Stimulated activated CD8-positive, alpha-beta memory T cell treated with anti-CD3 and anti-CD28 coated beads, Interleukin-15, amount 100 ng/mL, for 4 hours (primary cell): ENCODE results near the gene C9orf40.

ENCODE experiments used
- DNase-seq, 2 donors: peaks; one replicate each; pipeline ENCODE4 v3.0.0-alpha.2; 2020; ENCODE audit warnings: low read depth in 2 of 2

The C9orf40 gene, protein sequence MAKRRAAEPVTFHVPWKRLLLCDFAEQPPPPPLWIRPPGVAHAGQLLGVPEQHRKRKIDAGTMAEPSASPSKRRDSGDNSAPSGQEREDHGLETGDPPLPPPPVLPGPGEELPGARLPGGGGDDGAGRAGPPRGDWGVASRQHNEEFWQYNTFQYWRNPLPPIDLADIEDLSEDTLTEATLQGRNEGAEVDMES

GRCh38 chr9:74952201-74953151 lies at the start of gene C9orf40:
Gene C9orf40 (minus strand): TSS chr9:74952912. CDS start chr9:74952611, 301 bp downstream.
- peak; percentile 78 to 83 for DNase-seq

- no peak for DNase-seq
These were observed 49.2 kb upstream of the C9orf40 start for GRCh38 chr9:75001719-75002421.

DNA sequence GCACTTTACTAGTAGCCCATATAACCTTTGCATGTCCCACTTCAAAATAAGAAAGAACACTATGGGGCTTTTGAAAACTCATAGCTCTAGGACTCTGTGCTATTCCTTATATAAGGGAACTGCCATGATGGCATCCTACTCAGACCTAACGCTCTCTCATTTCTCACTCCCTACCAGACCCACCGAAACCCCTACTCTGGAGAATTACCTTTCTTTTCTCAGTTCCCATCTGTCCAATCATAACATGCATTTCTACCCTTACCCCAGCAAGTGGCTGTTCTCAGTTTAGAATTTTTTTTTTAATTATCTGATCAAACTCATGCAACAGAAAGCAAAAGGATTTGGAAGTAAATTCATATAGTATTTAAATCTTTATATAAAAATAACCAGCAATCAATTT lies 48.1 kb upstream of the C9orf40 start:
- no peak for DNase-seq

DNA sequence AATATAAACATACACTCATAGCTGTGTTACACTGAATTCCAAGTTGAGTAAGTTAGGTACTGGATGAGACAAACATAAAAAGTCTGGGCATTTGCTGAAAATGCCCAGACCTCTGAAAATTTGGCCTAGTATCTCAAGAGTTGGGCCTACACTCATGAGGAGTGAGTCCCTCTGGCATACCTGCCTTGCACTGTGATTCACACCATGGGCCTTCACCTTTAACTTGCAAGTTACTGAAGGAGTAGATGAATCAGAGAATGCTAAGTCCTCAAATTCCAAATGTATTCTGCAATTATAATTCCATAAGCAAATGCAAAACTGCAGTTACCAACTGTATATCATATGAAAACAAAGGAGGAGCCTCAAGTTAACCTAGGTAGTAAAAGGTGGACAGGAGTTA lies 32.3 kb upstream of the C9orf40 start:
- no peak for DNase-seq

GRCh38 chr9:74983709-74984108 lies 31.0 kb upstream of the C9orf40 start:
- DNase-seq, result no peak

DNA sequence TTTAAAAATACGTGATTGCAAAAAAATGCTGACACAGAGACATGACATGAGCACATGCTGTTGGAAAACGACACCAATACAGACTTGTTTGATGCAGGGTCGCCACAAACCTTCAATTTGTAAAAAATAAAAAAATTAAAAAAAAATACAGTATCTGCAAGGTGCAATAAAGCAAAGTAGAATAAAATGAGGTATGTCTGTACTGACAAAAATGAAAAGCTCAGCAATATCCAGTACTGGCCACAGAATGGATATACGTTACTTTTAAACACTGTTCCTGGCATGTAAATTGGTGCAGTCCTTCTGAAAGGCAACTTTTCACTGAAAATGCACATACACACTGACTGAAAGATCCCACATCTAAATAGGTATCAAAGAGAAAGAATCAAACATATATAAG lies 27.1 kb upstream of the C9orf40 start:
- no peak for DNase-seq

DNA sequence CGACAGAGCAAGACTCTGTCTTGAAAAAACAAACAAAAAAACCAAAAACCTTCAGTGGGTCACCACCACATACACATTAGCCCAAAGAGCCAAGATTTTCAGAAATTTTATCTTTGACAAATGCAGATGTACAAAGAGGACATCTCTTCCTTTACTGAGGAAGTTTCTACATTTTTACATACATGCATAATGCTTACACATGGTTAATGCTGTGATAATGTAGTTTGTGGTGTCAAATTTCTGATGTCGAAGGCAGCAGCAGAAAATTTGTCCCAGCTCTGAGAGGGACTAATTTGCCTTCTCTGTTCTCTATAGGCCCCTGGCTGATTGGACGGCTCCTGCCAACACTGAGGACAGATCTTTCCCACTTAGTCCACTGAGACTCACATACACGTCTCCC lies 24.6 kb upstream of the C9orf40 start:
- DNase-seq, result no peak

DNA sequence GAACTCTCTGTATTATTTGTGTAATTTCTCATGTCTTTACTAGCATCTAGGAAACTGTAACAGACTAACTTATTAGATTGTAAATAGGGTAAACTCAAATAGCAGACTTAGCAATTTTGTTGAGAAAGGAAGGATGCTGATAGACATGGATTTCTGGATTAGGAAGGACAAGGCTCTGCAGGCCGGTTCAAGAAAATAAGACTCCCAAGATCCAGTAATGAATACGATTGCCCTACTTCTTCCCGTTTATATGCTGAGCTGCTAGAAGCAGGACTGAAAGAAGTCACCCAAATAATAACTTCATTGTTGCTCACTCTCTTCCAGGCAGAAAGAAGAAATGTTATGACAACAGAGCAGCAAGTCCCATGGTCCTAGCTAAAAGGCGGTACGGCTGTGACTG lies 22.8 kb upstream of the C9orf40 start:
- no peak for DNase-seq

DNA sequence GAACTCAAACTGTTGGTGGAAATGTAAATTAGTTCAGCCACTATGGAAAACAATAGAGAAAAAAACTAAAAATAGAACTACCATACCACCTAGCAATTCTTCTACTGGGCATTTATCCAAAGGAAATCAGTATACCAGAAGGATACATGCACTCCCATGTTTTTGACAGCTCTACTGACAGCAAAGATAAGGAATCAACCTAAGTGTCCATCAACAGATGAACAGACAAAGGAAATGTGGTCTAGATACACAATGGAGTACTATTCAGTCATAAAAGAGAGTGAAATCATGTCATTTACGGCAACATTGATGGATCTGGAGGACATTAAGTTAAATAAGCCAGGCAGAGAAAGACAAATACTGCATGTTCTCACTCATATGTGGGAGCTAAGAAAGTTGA lies 21.8 kb upstream of the C9orf40 start:
- DNase-seq, result no peak

DNA sequence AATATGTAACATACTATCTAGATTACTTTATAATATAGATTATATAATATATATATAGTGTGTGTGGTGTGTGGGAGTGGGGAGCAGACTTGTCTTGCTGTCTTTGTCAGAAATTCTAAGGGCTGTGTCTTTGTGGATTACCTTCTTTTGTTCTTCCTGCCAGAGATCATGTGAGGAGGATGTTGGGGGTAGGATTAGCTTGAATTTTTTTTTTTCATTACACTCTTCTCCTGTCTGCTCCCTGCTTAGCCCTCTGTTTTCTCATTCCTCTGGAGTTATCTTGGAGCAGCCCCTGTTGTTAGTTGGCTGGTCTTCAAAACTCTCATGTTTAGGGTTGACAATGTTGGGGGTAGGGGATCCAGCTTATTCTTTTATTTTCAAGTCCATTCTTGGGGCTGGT lies 21.0 kb upstream of the C9orf40 start:
- no peak for DNase-seq

GRCh38 chr9:74963056-74963455 lies 10.3 kb upstream of the C9orf40 start:
- DNase-seq, result no peak

- DNase-seq, result no peak
These were observed 8.8 kb upstream of the C9orf40 start for GRCh38 chr9:74961496-74961895.

GRCh38 chr9:74960561-74960960 lies 7.8 kb upstream of the C9orf40 start:
- no peak for DNase-seq

DNA sequence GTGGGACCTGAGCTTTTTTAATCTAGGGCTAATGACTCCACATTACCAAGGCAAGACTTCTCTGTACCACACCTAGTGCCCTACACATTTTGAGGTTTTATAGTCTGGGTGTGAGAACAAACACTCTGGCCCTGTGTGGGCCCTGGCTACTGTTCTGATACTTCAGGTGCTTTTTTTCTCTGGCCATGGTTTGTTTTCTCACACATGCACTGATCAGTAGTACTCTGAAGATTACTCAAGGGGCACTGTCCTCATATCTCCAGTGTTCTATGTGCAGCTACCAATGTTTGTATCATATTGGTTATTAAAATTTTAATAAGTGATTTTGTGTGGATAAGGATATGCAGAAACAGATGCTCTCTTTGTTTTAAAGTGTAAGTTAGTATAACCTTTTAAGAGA lies 5.9 kb upstream of the C9orf40 start:
- DNase-seq, result no peak

DNA sequence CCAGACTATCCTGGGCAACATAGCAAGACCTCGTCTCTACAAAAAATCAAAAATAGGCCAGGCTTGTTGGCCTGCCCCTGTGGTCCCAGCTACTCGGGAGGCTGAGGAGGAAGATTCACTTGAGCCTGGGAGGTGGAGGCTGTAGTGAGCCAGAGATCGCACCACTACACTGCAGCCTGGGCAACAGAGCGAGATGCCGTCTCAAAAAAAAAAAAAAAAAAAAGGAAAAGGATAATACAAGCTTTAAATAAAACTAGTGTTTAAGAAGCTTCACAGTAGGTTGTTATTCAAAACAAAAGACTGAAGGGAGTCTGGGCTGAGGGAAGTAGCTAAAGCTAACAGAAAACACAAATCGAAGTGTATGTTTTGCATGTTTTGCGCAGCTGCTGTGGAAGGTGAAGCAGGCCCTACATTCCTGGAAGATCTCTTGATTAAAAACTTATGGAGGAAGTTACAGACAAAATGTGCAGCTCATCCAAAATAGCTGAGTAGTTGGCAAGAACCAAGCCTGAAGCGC lies 581 bp upstream of the C9orf40 start:
- no peak for DNase-seq

DNA sequence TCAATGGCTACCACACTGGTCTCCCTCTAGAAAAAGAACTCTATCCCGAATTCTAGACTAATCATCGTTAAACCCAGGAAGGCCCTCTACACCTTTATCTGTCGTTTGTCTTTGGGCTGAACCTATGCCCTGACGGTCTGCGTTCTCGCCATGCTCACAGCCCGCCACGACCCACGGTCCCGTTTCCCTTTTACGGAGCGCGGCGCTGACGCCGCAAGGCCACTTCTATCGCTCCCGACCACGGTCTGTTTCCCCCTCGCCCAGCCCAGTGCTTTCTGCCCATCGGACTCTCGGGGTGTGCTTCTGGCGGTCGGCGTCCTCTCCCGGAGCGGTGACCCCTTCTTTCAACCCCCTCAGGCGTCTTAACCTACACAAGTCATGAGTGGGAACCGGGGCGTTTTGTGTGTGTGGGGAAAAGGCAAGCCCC lies 974 bp downstream of the C9orf40 start:
- DNase-seq, result peak in 1 of 2 donors; percentile 3

- DNase-seq, result no peak
These were observed 1.5 kb downstream of the C9orf40 start for GRCh38 chr9:74951107-74951720.

GRCh38 chr9:74949859-74950855 lies 2.6 kb downstream of the C9orf40 start:
- DNase-seq, result no peak

DNA sequence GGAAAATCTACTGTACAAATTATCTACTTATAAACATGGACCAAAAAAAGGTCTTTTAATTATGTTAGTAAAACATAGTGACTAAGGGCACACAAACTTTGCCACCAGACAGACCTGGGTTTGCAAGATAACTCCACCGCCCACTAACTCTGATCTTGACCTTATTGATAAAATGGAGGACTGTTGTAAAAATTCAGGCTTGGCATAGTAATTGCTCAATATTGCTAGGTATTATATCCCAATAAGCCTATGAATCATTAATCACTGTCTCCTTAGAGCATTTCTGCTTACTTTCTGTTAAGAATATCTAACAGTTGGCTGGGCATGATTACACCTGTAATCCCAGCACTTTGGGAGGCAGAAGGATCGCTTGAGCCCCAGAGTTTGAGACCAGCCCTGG lies 3.8 kb downstream of the C9orf40 start:
- DNase-seq, result no peak

GRCh38 chr9:74946686-74947085 lies 6.0 kb downstream of the C9orf40 start:
- no peak for DNase-seq

- peak; percentile 7 to 36 for DNase-seq
These were observed 9.9 kb downstream of the C9orf40 start for GRCh38 chr9:74942801-74943200.
